ENCODE measurements around the gene ELL. TPM values are rescaled to one million over a fixed set of nuclear protein-coding genes. Genes with fewer than 3 reads are reported as not detected.

The ELL gene
- total and polyA plus RNA-seq, 2 donors (not counting 3 experiments of a cell fraction or from before 2014, with no cell fraction given), result 9.9 to 18.2 TPM

- Histone ChIP-seq H3K4me2 (ENCODE audit: insufficient read depth, low read length) (peak overlapping the region; percentile 57), H3K27me3 (ENCODE audit: control insufficient read depth in 2 of 2, insufficient read depth in 2 of 2, low read length in 2 of 2) (no peaks in the 10 kb centered on the region), H3K4me3 (replicated peaks in 1 of 3; ENCODE audit: insufficient read depth in 1 of 3, low read depth in 1 of 3, low read length in 3 of 3) (peak overlapping the region in 1 of 3 experiments; percentile 73), H3K36me3 (ENCODE audit: control insufficient read depth in 2 of 2, extremely low read depth in 1 of 2, insufficient read depth in 2 of 2, low read length in 2 of 2) (no peaks in the 10 kb centered on the region), H3K4me1 (ENCODE audit: control insufficient read depth, extremely low read depth, insufficient read depth, low read length) (peaks cover 30% of the 10 kb centered on the region), H4K20me1 (replicated peaks; ENCODE audit: control insufficient read depth, extremely low read depth, insufficient read depth, low read length) (no peaks in the 10 kb centered on the region), H3K9me3 (replicated peaks; ENCODE audit: control insufficient read depth, insufficient read depth, low read length) (no peaks in the 10 kb centered on the region), H3K79me2 (ENCODE audit: control insufficient read depth, insufficient read depth, low read length) (peaks cover 63% of the 10 kb centered on the region), H3K27ac (ENCODE audit: insufficient read depth, low read depth, low read length) (no peak overlapping the region), H3K9ac (replicated peaks; ENCODE audit: extremely low read depth, insufficient read depth, low read length) (peak overlapping the region; percentile 71), H3K9me1 (replicated peaks; ENCODE audit: control insufficient read depth, extremely low read depth, insufficient read depth, low read length) (no peaks in the 10 kb centered on the region), H2AFZ (ENCODE audit: low read depth, low read length) (no peak overlapping the region)
- POLR2A ChIA-PET, result no interaction called here
- BruUV-seq (replicated peaks), result TSS peak; percentile 11
- FAIRE-seq (no peak), DNase-seq (ENCODE audit: low read depth, low spot score) (no peak)
- CTCF ChIA-PET, result interaction anchor here (1.5 kb wide), 3 partner anchors 16 to 141 kb away, joined by 3 to 4 read pairs (median 3); no protein-coding TSS in a partner anchor
- TF ChIP-seq, protein P1, sequence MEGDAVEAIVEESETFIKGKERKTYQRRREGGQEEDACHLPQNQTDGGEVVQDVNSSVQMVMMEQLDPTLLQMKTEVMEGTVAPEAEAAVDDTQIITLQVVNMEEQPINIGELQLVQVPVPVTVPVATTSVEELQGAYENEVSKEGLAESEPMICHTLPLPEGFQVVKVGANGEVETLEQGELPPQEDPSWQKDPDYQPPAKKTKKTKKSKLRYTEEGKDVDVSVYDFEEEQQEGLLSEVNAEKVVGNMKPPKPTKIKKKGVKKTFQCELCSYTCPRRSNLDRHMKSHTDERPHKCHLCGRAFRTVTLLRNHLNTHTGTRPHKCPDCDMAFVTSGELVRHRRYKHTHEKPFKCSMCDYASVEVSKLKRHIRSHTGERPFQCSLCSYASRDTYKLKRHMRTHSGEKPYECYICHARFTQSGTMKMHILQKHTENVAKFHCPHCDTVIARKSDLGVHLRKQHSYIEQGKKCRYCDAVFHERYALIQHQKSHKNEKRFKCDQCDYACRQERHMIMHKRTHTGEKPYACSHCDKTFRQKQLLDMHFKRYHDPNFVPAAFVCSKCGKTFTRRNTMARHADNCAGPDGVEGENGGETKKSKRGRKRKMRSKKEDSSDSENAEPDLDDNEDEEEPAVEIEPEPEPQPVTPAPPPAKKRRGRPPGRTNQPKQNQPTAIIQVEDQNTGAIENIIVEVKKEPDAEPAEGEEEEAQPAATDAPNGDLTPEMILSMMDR (IDR thresholded peaks at IDR 0.05; ENCODE audit: extremely low read depth in 1 of 2, insufficient read depth in 1 of 2, low read depth in 1 of 2, low read length in 2 of 2), result no peak
- TF ChIP-seq, protein P2, sequence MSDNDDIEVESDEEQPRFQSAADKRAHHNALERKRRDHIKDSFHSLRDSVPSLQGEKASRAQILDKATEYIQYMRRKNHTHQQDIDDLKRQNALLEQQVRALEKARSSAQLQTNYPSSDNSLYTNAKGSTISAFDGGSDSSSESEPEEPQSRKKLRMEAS (IDR thresholded peaks at IDR 0.05; ENCODE audit: insufficient read depth, insufficient read length), result no peak
- TF ChIP-seq JUN (IDR thresholded peaks at IDR 0.05; ENCODE audit: borderline replicate concordance, insufficient read depth, insufficient read length, low read depth) (no peak), POLR2AphosphoS5 (IDR thresholded peaks at IDR 0.05; ENCODE audit: insufficient read depth, low read depth, low read length) (no peak), FOS (IDR thresholded peaks at IDR 0.05; ENCODE audit: borderline replicate concordance, insufficient read depth, low read length) (no peak), MYC (IDR thresholded peaks at IDR 0.05; ENCODE audit: low read depth, low read length) (no peak), EZH2 (IDR thresholded peaks at IDR 0.05; ENCODE audit: borderline replicate concordance, low read depth, low read length, severe bottlenecking) (no peak), GATA2 (IDR thresholded peaks at IDR 0.05; ENCODE audit: insufficient read depth, insufficient read length, low read depth, low read length) (no peak), POLR2A (IDR thresholded peaks at IDR 0.05; ENCODE audit: low read depth, low read length) (no peak)
- intact Hi-C loops (cut with micrococcal nuclease), result no loop called here
- dilution Hi-C loops (cut with MboI; ENCODE audit: extremely low pct_ligation_motif_present, low sequenced_read_pairs), result no loop called here
These were observed 100.9 kb downstream of the ELL start for GRCh38 chr19:18420930-18421329.
